Measurements from ENCODE around the gene SLC2A5. TPM values are rescaled to one million over a fixed set of nuclear protein-coding genes. Genes with fewer than 3 reads are reported as not detected.
"Not testable (repeated sequence)": the region's sequence is repeated elsewhere in the genome, so short reads cannot be mapped to it uniquely, and the experiment has no call there.

Gene SLC2A5
- total RNA-seq, 1 donor from 2014 or later: 0.98 TPM

GRCh38 chr1:9005395-9005708, 64.1 kb downstream of the SLC2A5 start:
- Histone ChIP-seq H3K27ac (no peak overlapping the region), H3K4me3 (no peak overlapping the region), H3K27me3 (no peaks in the 10 kb centered on the region), H3K9me3 (no peaks in the 10 kb centered on the region), H3K36me3 (no peaks in the 10 kb centered on the region), H3K4me1 (no peaks in the 10 kb centered on the region)
- DNase-seq (no peak), ATAC-seq (no peak)
- intact Hi-C loops (cut with DNase I): no loop called here
- TF ChIP-seq CTCF (IDR thresholded peaks at IDR 0.05): no peak

- Histone ChIP-seq H3K27ac (no peak overlapping the region), H3K4me1 (no peaks in the 10 kb centered on the region), H3K9me3 (no peaks in the 10 kb centered on the region), H3K27me3 (no peaks in the 10 kb centered on the region), H3K4me3 (no peak overlapping the region), H3K36me3 (no peaks in the 10 kb centered on the region)
- intact Hi-C loops (cut with DNase I): no loop called here
- ATAC-seq: peak; percentile 93
- peak; percentile 94 for TF ChIP-seq CTCF (IDR thresholded peaks at IDR 0.05)
- peak; percentile 88 for DNase-seq
Measured at GRCh38 chr1:9004700-9005394, 64.6 kb downstream of the SLC2A5 start.

- no peak for ATAC-seq
- no peaks in the 10 kb centered on the region for H3K4me1 ChIP-seq
- H3K27me3 ChIP-seq: no peaks in the 10 kb centered on the region
- intact Hi-C loops (cut with DNase I): no loop called here
- H3K9me3 ChIP-seq: no peaks in the 10 kb centered on the region
- no peak overlapping the region for H3K4me3 ChIP-seq
- no peak overlapping the region for H3K27ac ChIP-seq
- TF ChIP-seq CTCF (IDR thresholded peaks at IDR 0.05): no peak
- H3K36me3 ChIP-seq: no peaks in the 10 kb centered on the region
- DNase-seq: no peak
Measured at GRCh38 chr1:9004031-9004699, 65.3 kb downstream of the SLC2A5 start.

- H3K4me3 ChIP-seq; ATAC-seq; H3K27ac ChIP-seq; intact Hi-C loops (cut with DNase I); H3K36me3 ChIP-seq; DNase-seq; H3K27me3 ChIP-seq; H3K9me3 ChIP-seq; H3K4me1 ChIP-seq: not testable (repeated sequence)
Measured at GRCh38 chr1:9002215-9002560, 67.2 kb downstream of the SLC2A5 start.

- intact Hi-C loops (cut with DNase I); H3K27me3 ChIP-seq; ATAC-seq; H3K4me1 ChIP-seq; H3K9me3 ChIP-seq; H3K4me3 ChIP-seq; DNase-seq; H3K36me3 ChIP-seq; H3K27ac ChIP-seq: not testable (repeated sequence)
Measured at GRCh38 chr1:9001534-9002214, 67.8 kb downstream of the SLC2A5 start.

GRCh38 chr1:8993962-8994675, 75.3 kb downstream of the SLC2A5 start:
- H3K4me1 ChIP-seq; DNase-seq; H3K36me3 ChIP-seq; intact Hi-C loops (cut with DNase I); H3K9me3 ChIP-seq; H3K27me3 ChIP-seq; H3K4me3 ChIP-seq; ATAC-seq; H3K27ac ChIP-seq: not testable (repeated sequence)
